ENCODE measurements around the gene TWNK.
A peak's percentile ranks its signal among the peaks of the same experiment; 100 is the strongest.

TWNK gene

GRCh38 chr10:100986952-100987684 lies at the start of gene TWNK, which contains the start of gene MRPL43:
Gene TWNK, plus strand, starts transcription at chr10:100987543. Its CDS starts 668 bp downstream, at chr10:100988211.
Gene MRPL43, minus strand, starts transcription at chr10:100987497. Its CDS starts 54 bp downstream, at chr10:100987443.
- DNase-seq (ENCODE audit: low spot score), result peak; percentile 77

- no peak for DNase-seq (ENCODE audit: low spot score)
Measured at GRCh38 chr10:100939763-100940344, 47.5 kb upstream of the TWNK start.

GRCh38 chr10:100942229-100942628 lies 45.1 kb upstream of the TWNK start:
- no peak for DNase-seq (ENCODE audit: low spot score)

- no peak for DNase-seq (ENCODE audit: low spot score)
Measured at GRCh38 chr10:100943508-100943907, 43.8 kb upstream of the TWNK start.

- no peak for DNase-seq (ENCODE audit: low spot score)
Measured at GRCh38 chr10:100945754-100946153, 41.6 kb upstream of the TWNK start.

GRCh38 chr10:100948916-100949315 lies 38.4 kb upstream of the TWNK start:
- DNase-seq (ENCODE audit: low spot score), result no peak

GRCh38 chr10:100960251-100960650 lies 27.1 kb upstream of the TWNK start:
- DNase-seq (ENCODE audit: low spot score), result no peak

GRCh38 chr10:100962351-100963080 lies 24.8 kb upstream of the TWNK start:
- DNase-seq (ENCODE audit: low spot score), result no peak

- DNase-seq (ENCODE audit: low spot score), result no peak
Measured at GRCh38 chr10:100963826-100964225, 23.5 kb upstream of the TWNK start.

GRCh38 chr10:100965820-100966219 lies 21.5 kb upstream of the TWNK start:
- DNase-seq (ENCODE audit: low spot score), result no peak

- DNase-seq (ENCODE audit: low spot score), result no peak
Measured at GRCh38 chr10:100966887-100967286, 20.5 kb upstream of the TWNK start.

- DNase-seq (ENCODE audit: low spot score), result no peak
Measured at GRCh38 chr10:100967332-100967731, 20.0 kb upstream of the TWNK start.

- no peak for DNase-seq (ENCODE audit: low spot score)
Measured at GRCh38 chr10:100968062-100968736, 19.1 kb upstream of the TWNK start.

GRCh38 chr10:100968863-100969186 lies 18.5 kb upstream of the TWNK start:
- DNase-seq (ENCODE audit: low spot score), result no peak

- peak; percentile 37 for DNase-seq (ENCODE audit: low spot score)
Measured at GRCh38 chr10:100969187-100970075, 17.9 kb upstream of the TWNK start, which contains the start of gene SEMA4G. Gene SEMA4G, plus strand, starts transcription at chr10:100969504. Its CDS starts 3,409 bp downstream, at chr10:100972913.

GRCh38 chr10:100970076-100970913 lies 17.0 kb upstream of the TWNK start:
- DNase-seq (ENCODE audit: low spot score), result no peak

GRCh38 chr10:100970914-100971811 lies 16.2 kb upstream of the TWNK start:
- DNase-seq (ENCODE audit: low spot score), result peak; percentile 78

GRCh38 chr10:100972115-100972903 lies 15.0 kb upstream of the TWNK start:
- DNase-seq (ENCODE audit: low spot score), result no peak

All from kidney tubule cell (primary cell).